ENCODE data around the gene PRRT4.

Gene PRRT4

DNA sequence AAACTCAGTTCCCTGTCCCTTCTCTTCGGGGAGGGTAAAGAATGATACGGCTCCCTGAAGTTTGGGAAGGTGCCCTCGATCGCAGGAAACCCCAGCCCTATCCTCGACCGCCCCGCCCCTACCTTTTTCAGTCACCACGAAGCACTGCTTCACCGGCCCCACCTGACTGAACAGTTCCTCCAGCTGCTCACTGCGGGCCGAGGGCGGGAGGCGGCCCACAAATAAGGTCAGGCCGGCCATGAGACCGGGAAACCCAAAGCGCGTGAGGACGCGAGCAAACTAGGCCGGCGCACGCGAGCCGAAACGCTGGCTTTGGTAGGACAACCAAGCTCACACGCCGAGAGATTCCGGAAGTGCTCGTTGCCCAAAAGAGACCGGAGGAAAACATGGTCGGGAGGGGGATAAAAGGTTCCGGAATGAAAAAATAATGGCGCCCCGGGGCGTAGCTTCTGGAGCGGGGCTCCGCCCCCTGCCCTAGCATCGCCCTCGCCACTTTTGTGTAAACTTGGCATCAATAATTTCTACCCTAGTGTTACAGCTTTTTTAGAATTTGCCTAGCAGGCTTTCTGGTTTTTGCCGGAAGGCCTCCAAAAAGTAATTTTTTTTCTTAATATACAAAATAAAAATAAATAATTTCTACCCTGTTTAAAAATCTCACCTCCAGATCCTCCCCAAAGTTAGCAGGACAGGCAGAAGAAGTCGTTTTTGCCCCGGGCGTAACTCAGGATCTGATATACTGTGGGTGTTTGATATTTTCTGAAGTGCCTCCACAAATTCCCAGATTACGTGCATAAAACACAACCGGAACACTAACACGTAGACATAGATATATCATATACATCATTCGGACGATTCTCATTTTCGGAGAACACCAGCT lies 17.7 kb downstream of the PRRT4 start, which contains the start of gene RBM28:
TSS of gene RBM28 (minus strand) at position 355 of the 877 bp plus-strand sequence. CDS start at position 240, 115 bp downstream.
- FAIRE-seq, result peak; percentile 79

DNA sequence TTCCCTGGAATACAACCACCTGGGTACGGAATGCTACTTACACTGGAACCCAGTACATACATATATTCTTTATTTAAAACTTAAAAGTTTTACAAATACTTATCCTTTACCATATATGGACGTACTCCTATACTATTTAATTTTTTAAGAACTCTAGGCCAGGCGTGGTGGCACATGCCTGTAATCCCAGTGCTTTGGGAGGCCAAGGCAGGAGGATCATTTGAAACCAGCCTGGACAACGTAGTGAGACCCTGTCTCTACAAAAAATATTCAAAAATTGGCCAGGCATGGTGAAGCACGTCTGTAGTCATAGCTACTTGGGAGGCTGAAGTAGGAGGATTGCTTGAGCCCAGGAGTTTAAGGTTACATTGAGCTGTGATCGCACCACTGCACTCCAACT lies 19.8 kb downstream of the PRRT4 start:
- no peak for FAIRE-seq

DNA sequence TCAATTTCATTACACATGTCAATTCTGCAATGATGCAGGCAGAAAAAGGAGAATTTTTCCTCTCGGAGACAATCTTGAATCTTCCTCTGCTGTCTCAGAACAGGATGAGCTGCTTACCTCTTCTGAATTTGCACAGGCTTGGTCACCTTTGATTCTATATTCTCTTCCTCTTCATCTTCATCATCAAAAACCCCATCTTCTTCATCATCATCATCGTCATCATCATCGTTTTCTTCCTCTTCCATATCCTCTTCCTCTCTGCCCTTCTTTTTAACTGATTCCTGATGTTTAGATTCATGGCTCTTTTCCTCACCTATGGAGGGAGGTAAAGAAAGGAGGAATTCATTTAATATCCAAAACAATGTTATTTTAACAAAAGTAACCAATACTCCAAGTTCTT lies 25.8 kb downstream of the PRRT4 start:
- FAIRE-seq, result no peak

DNA sequence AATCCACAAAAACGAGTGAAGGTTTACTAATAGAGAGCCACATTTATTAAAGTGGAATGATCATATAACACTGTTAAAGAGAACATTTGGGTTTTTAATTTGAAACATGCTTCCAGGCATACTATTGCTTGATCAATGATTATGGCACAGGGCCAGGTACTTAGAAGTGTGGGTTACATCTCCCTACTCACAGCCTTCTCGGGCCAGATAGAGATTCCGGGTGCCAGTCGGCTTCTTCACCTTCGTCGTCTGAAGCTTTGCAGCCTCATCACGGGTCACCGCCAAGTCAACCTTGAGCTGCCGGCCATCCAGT lies 37.2 kb downstream of the PRRT4 start:
- no peak for FAIRE-seq

DNA sequence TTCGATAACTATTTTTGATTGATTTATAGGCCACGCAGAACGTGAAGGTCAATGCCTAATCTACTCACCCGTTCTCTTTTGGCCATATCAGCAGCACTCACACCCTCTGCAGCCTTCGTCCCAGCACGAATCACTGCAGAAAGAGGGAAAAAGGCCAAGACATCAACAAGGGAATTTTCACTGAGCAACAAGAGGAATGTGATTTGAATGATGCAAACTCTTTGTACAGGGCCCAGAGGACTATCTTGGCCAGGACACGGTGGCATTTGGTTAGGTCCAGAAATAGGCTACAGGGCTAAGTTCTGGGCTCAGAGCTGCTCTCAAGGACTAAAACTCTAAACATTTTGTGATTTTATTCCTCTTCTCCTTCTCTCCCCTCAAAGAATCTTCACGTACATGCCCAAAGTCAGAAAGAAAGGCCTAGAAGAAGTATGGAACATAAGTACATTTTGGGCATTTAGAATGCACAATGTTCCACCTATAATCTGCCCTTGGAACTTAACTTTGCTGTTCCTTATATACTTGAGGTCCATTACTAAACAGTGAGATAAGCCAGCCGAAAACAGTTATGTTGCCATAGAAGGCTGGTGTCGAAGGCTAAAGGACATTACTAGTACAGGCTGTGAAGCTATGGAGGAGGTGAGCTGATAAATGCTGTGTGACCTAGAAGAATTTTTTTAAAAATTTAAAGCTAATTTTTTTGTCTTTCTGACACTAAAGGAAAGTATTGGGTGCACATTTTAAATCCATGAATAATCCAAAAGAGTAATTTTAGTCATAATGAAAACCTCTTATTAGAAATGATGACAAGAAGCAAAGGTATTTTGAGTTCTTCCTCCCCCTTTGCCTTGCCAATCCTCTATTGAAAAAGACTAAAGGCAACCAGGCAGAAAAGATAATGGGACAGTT lies 37.8 kb downstream of the PRRT4 start:
- no peak for FAIRE-seq

DNA sequence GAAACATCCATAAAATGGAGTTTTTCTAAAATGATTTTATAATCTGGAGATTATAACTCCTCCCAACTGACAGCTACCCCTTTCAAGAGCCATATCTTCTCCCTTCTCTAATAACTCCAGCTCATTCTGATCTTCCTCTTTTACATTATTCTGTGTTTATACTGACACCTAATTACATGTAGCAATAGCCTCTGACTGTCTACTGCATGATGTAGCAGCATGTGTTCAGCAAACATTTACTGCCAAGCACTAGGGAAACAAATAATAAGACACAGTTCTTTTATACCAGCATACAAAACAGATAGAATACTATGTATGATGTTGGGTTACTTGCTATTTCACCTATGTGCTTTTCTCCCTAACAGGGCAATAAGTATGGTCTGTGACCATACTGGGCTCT lies 38.5 kb downstream of the PRRT4 start:
- no peak for FAIRE-seq

DNA sequence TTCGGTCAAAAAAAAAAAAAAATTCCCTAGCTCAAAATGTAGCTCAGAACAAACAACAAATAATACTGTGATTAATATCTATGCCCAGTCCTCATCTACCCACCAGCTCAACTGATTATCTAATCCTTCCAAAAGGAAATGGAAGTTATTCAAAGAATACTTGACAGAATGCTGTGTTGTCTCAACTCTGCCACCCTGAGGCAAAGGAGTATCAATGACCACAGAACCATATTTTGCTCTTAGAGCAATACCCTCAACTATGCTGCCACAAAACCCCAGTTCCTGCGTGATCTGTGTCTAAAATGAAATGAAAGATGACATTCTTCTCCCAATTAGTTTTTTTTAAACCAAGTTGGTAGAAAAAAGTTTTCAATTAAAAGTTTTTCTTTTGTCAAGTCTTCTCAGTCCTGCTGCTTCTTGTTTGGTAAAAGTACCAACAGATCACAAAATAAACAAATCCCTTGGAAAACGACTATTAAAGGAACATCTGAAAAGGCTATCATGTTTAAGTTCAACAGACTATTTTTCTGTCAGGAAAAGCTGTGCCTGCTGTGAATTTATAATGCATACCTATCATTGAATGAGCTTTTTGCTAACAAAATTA lies 39.3 kb downstream of the PRRT4 start:
- no peak for FAIRE-seq

DNA sequence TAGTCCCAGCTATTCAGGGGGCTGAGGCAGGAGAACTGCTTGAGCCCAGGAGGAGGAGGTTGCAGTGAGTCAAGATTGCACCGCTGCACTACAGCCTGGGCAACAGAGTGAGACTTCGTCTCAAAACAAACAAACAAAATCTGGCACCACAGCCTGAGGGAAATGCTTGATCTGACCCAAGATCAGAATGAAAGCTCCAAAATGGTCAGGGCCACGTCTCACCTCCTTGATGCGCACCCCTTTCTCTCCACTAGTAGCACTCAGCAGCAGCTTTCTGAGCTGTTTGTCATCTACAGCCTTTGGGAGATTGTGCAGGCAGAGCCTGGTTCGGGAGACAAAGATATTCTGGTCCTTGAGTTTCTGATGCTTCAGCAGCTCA lies 40.5 kb downstream of the PRRT4 start:
- FAIRE-seq, result no peak

DNA sequence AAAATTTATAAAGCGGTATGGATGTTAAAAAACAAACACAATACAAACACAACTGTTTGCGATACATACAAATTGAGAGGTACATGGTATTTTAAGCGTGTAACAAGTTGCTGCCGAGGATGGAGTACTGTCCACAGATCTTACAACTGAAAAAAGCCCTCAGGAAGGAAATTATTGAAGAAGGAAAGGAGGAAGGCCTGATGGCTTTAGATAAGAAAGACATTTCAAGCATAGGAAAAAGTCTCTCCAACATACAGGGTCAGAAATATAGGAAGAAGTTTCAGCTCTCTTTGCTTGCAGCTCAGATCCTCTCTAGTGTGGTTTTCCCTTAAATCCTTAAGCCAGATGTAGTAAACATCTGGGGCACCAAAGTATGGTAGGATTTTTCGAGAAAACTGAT lies 42.8 kb downstream of the PRRT4 start:
- FAIRE-seq, result no peak

DNA sequence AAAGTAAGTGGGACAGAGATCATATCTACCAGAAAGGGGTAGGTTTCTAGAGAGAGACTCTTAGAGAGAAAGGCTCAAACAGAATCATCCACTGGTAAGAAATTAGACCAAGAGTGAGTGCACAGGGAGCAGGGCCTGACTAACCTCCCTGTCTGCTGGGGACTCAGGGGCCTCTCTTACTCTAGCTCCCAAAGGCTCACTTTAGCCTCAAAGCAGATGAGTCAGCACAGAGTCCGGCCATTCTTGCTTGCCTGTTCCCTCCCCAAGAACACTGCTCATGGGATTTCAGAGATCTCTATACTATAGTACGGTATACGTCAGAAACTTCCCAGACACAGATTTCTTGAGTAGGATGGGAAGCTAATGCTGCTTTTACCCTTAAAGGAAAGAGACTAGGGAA lies 50.5 kb downstream of the PRRT4 start:
- no peak for FAIRE-seq

DNA sequence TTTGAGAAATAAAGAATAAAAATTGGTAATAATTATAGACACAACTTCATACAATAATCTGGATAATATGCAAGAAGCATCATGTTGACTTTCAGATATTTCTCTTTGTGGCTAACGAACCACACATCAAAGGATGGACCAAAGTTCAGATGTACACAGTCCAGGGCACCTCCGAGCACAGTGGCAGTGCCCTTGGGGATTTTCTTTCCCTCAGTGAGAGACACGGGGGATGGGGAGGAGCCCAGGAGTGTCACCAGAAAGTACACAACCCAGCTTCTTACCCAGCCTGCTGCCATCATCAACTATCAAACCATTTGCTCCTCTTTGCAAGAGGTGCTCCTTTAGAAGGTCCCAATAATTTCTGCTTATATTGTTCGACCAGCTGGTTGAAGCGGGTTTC lies 51.0 kb downstream of the PRRT4 start:
- FAIRE-seq, result no peak

DNA sequence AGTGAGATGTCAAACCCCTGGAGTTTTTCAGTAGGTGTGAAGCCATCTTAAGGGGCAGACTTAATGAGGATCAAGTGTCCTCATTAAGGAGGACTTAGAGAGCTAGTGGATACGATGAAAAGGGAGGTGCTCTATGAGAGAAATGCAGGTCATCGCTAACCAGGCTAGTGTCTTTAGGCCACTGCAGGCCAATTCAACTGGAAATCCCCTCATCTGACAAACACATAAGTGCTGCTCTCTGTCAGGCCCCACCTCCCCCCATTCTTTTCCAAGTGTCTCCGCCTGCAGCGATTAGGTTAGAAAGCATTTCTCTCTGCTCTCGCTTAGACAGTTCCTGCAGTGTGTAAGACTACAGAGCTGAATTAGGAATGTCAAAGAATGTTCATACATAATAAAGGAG lies 51.5 kb downstream of the PRRT4 start:
- FAIRE-seq, result no peak

DNA sequence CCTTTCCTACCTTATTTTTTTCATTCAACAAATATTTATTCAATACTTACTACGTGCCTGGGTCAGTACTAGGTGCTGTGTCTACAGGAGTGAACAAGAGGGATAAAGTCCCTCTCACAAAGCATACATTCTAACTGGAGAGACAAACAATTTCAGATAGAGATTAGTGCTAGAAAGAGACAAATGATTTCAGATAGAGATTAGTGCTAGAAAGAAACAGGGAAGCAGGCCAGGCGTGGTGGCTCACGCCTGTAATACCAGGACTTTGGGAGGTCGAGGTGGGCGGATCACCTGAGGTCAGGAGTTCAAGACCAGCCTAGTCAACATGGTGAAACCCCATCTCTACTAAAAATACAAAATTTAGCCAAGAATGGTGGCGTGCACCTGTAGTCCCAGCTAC lies 52.4 kb downstream of the PRRT4 start:
- no peak for FAIRE-seq

DNA sequence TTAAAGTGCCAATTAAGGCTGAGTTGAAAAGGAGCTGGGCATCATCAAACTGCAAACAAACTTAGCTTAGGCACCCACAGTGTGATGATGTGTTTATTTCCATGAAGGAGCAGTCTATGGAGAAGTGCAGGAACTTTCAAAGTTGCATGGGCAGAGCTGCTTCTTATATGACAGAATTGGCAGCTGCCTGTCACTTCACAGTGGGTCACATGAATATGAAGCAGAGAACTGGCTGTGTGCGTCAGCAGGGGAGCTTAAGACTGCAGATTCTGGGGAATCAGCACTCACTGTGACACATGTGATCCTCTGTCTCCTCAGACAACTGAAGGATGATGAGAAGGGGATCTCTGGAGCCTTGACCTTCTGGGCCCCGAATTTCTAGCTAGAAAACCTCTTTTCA lies 54.4 kb downstream of the PRRT4 start:
- FAIRE-seq, result no peak

DNA sequence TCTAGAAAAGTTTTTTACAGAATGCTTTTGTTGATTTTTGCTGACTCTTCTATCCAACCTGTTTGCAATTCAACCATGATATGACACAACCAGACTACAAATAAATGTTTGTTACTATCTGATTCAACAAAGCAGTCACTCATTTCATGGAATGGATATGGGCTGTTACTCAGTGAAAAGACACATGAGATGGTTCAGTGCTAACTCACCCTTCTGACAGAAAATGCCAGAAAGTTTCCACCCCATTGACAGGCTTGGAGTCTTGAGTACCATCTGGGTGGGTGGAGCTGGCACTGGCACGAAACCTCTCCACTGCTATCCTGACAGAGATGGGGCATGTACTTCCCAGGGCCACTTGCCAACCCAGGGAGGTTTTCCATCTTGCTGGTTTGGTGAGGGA lies 57.3 kb downstream of the PRRT4 start:
- no peak for FAIRE-seq

DNA sequence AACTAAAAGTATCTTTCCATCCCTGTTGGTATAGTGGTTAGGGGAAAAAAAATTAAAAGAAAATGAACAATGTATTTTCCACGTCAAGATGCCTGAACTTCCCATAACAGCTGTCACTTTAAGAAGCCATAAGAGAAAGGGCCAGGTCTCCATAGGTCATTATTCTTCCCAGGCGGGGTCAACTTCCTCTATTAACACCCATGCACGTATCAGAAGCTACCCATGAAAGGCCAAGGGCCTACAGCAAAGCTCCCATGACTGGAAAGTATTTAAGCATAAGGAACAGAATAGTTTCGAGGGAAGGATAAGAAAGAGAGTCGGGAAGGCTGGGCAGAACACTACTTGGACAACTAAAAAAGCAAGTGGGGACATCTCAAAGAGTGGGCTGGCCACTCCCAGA lies 57.8 kb downstream of the PRRT4 start:
- FAIRE-seq, result no peak

DNA sequence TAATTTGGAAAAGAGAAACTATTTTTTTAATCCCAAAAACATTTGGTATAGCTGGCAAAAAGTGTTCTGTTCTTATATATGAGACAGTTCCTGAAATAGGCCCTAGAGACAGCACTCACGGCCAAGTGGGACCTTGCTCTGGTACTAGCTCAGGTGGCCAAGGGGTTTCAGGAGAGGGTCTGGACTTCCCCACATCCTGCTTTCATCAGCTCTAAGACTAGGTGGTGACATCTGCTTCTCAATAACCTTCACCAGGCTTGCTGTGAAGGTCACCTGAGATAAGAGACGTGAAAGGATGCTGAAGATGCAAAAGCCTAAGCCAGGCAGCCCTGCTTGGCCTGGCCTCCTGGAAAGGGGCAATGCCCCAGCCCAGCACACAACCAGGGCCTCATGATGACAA lies 58.4 kb downstream of the PRRT4 start:
- no peak for FAIRE-seq

DNA sequence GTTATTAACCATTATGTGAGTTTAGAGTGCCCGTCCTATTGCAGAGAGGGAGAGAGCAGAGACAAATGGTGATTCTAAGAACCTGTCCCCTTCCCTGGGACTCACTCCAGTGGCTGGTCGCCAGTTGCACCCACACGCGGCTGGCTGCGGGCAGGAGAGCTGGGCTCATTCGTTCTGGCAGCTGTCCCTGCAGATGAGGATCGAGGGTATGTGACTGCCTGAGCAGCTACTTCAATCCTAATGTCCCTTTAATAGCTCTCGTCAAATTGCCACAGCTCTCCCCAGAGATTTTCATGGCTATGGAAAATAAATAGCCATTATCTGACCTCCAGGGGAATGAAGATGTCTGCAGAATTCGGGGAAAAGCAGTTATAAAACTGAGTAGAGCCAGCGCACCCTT lies 59.4 kb downstream of the PRRT4 start:
- FAIRE-seq, result no peak

All from endometrium (tissue), 2 donors.